Measurements from ENCODE around the gene BCAM.

Gene BCAM

GRCh38 chr19:44817725-44818465, 9.0 kb downstream of the BCAM start:
- H3K18ac ChIP-seq (ENCODE audit: low read length), result no peak overlapping the region
- H4K8ac ChIP-seq (ENCODE audit: low read depth, low read length), result no peak overlapping the region
- no peak overlapping the region for H3K56ac ChIP-seq (ENCODE audit: low read length)
- H3K23ac ChIP-seq (ENCODE audit: low read length), result no peak overlapping the region
- H3K4ac ChIP-seq (ENCODE audit: low read depth, low read length), result no peak overlapping the region
- no peak overlapping the region for H2AK5ac ChIP-seq (ENCODE audit: low read length)
- H3K9ac ChIP-seq (ENCODE audit: low read length), result no peak overlapping the region
- no peak overlapping the region for H2BK120ac ChIP-seq (ENCODE audit: low read depth, low read length)
- no peaks in the 10 kb centered on the region for H3K79me1 ChIP-seq (ENCODE audit: low read length)
- H3K27me3 ChIP-seq (ENCODE audit: insufficient read depth, low read length, poor library complexity), result no peaks in the 10 kb centered on the region
- H3K36me3 ChIP-seq (ENCODE audit: control insufficient read depth, insufficient read depth, low read length), result no peaks in the 10 kb centered on the region
- H2BK15ac ChIP-seq (replicated peaks; ENCODE audit: low read depth), result no peak overlapping the region
- no CpG with 5 or more reads among the region's 8 CpGs for WGBS (ENCODE audit: extremely low coverage, insufficient coverage, low lambda C conversion rate)
- H3K4me1 ChIP-seq (ENCODE audit: control insufficient read depth, low read depth, low read length), result no peaks in the 10 kb centered on the region
- H2BK5ac ChIP-seq (ENCODE audit: low read length), result no peak overlapping the region
- no peak overlapping the region for H3K4me3 ChIP-seq (ENCODE audit: low read length)
- no peaks in the 10 kb centered on the region for H3K79me2 ChIP-seq (ENCODE audit: control insufficient read depth, insufficient read depth, low read length)
- H3K27ac ChIP-seq (ENCODE audit: low read depth, low read length), result no peak overlapping the region
- no peak overlapping the region for H4K5ac ChIP-seq (ENCODE audit: low read length)
- no peak for DNase-seq
- no peak overlapping the region for H3K4me2 ChIP-seq (ENCODE audit: low read length)

GRCh38 chr19:44818466-44819031, 9.6 kb downstream of the BCAM start:
- no peak overlapping the region for H4K5ac ChIP-seq (ENCODE audit: low read length)
- no peaks in the 10 kb centered on the region for H3K27me3 ChIP-seq (ENCODE audit: insufficient read depth, low read length, poor library complexity)
- DNase-seq, result no peak
- H3K79me2 ChIP-seq (ENCODE audit: control insufficient read depth, insufficient read depth, low read length), result no peaks in the 10 kb centered on the region
- H2BK5ac ChIP-seq (ENCODE audit: low read length), result no peak overlapping the region
- no peak overlapping the region for H3K4me3 ChIP-seq (ENCODE audit: low read length)
- H3K56ac ChIP-seq (ENCODE audit: low read length), result no peak overlapping the region
- no peaks in the 10 kb centered on the region for H3K4me1 ChIP-seq (ENCODE audit: control insufficient read depth, low read depth, low read length)
- H2AK5ac ChIP-seq (ENCODE audit: low read length), result no peak overlapping the region
- no peak overlapping the region for H2BK15ac ChIP-seq (replicated peaks; ENCODE audit: low read depth)
- no peak overlapping the region for H3K27ac ChIP-seq (ENCODE audit: low read depth, low read length)
- no peak overlapping the region for H4K8ac ChIP-seq (ENCODE audit: low read depth, low read length)
- no peak overlapping the region for H3K18ac ChIP-seq (ENCODE audit: low read length)
- H3K79me1 ChIP-seq (ENCODE audit: low read length), result no peaks in the 10 kb centered on the region
- no peak overlapping the region for H3K4ac ChIP-seq (ENCODE audit: low read depth, low read length)
- no peaks in the 10 kb centered on the region for H3K36me3 ChIP-seq (ENCODE audit: control insufficient read depth, insufficient read depth, low read length)
- no CpG with 5 or more reads among the region's 20 CpGs for WGBS (ENCODE audit: extremely low coverage, insufficient coverage, low lambda C conversion rate)
- H3K23ac ChIP-seq (ENCODE audit: low read length), result no peak overlapping the region
- no peak overlapping the region for H2BK120ac ChIP-seq (ENCODE audit: low read depth, low read length)
- H3K9ac ChIP-seq (ENCODE audit: low read length), result no peak overlapping the region
- H3K4me2 ChIP-seq (ENCODE audit: low read length), result no peak overlapping the region

GRCh38 chr19:44819246-44819832, 10.4 kb downstream of the BCAM start:
- Histone ChIP-seq H2AK5ac (ENCODE audit: low read length) (no peak overlapping the region), H2BK5ac (ENCODE audit: low read length) (no peak overlapping the region), H4K5ac (ENCODE audit: low read length) (no peak overlapping the region), H4K8ac (ENCODE audit: low read depth, low read length) (no peak overlapping the region), H3K23ac (ENCODE audit: low read length) (no peak overlapping the region), H3K4me2 (ENCODE audit: low read length) (no peak overlapping the region), H3K79me1 (ENCODE audit: low read length) (no peaks in the 10 kb centered on the region), H3K4ac (ENCODE audit: low read depth, low read length) (no peak overlapping the region), H3K27ac (ENCODE audit: low read depth, low read length) (no peak overlapping the region), H3K56ac (ENCODE audit: low read length) (no peak overlapping the region), H2BK15ac (replicated peaks; ENCODE audit: low read depth) (no peak overlapping the region), H3K79me2 (ENCODE audit: control insufficient read depth, insufficient read depth, low read length) (no peaks in the 10 kb centered on the region), H3K36me3 (ENCODE audit: control insufficient read depth, insufficient read depth, low read length) (no peaks in the 10 kb centered on the region), H3K27me3 (ENCODE audit: insufficient read depth, low read length, poor library complexity) (no peaks in the 10 kb centered on the region), H3K18ac (ENCODE audit: low read length) (no peak overlapping the region), H2BK120ac (ENCODE audit: low read depth, low read length) (no peak overlapping the region), H3K4me1 (ENCODE audit: control insufficient read depth, low read depth, low read length) (no peaks in the 10 kb centered on the region), H3K9ac (ENCODE audit: low read length) (no peak overlapping the region), H3K4me3 (ENCODE audit: low read length) (no peak overlapping the region)
- no CpG with 5 or more reads among the region's 28 CpGs for WGBS (ENCODE audit: extremely low coverage, insufficient coverage, low lambda C conversion rate)
- no peak for DNase-seq

GRCh38 chr19:44820648-44821609, 12.0 kb downstream of the BCAM start:
- Histone ChIP-seq H3K79me1 (ENCODE audit: low read length) (no peaks in the 10 kb centered on the region), H3K27ac (ENCODE audit: low read depth, low read length) (no peak overlapping the region), H3K4ac (ENCODE audit: low read depth, low read length) (no peak overlapping the region), H4K5ac (ENCODE audit: low read length) (no peak overlapping the region), H4K8ac (ENCODE audit: low read depth, low read length) (no peak overlapping the region), H2BK5ac (ENCODE audit: low read length) (no peak overlapping the region), H2BK15ac (replicated peaks; ENCODE audit: low read depth) (no peak overlapping the region), H3K9ac (ENCODE audit: low read length) (no peak overlapping the region), H2AK5ac (ENCODE audit: low read length) (no peak overlapping the region), H3K4me3 (ENCODE audit: low read length) (no peak overlapping the region), H3K36me3 (ENCODE audit: control insufficient read depth, insufficient read depth, low read length) (no peaks in the 10 kb centered on the region), H3K4me2 (ENCODE audit: low read length) (no peak overlapping the region), H3K18ac (ENCODE audit: low read length) (no peak overlapping the region), H3K79me2 (ENCODE audit: control insufficient read depth, insufficient read depth, low read length) (no peaks in the 10 kb centered on the region), H2BK120ac (ENCODE audit: low read depth, low read length) (no peak overlapping the region), H3K27me3 (ENCODE audit: insufficient read depth, low read length, poor library complexity) (no peaks in the 10 kb centered on the region), H3K4me1 (ENCODE audit: control insufficient read depth, low read depth, low read length) (no peaks in the 10 kb centered on the region), H3K56ac (ENCODE audit: low read length) (no peak overlapping the region), H3K23ac (ENCODE audit: low read length) (no peak overlapping the region)
- DNase-seq, result no peak
- WGBS (ENCODE audit: extremely low coverage, insufficient coverage, low lambda C conversion rate), result no CpG with 5 or more reads among the region's 35 CpGs

GRCh38 chr19:44822177-44822576, 13.3 kb downstream of the BCAM start:
- Histone ChIP-seq H3K27ac (ENCODE audit: low read depth, low read length) (no peak overlapping the region), H3K4me3 (ENCODE audit: low read length) (no peak overlapping the region), H4K5ac (ENCODE audit: low read length) (no peak overlapping the region), H3K9ac (ENCODE audit: low read length) (no peak overlapping the region), H3K4ac (ENCODE audit: low read depth, low read length) (no peak overlapping the region), H3K4me1 (ENCODE audit: control insufficient read depth, low read depth, low read length) (no peaks in the 10 kb centered on the region), H2BK5ac (ENCODE audit: low read length) (no peak overlapping the region), H2BK120ac (ENCODE audit: low read depth, low read length) (no peak overlapping the region), H3K36me3 (ENCODE audit: control insufficient read depth, insufficient read depth, low read length) (no peaks in the 10 kb centered on the region), H3K79me1 (ENCODE audit: low read length) (no peaks in the 10 kb centered on the region), H3K79me2 (ENCODE audit: control insufficient read depth, insufficient read depth, low read length) (no peaks in the 10 kb centered on the region), H2AK5ac (ENCODE audit: low read length) (no peak overlapping the region), H3K18ac (ENCODE audit: low read length) (no peak overlapping the region), H3K56ac (ENCODE audit: low read length) (no peak overlapping the region), H3K4me2 (ENCODE audit: low read length) (no peak overlapping the region), H4K8ac (ENCODE audit: low read depth, low read length) (no peak overlapping the region), H3K23ac (ENCODE audit: low read length) (no peak overlapping the region), H3K27me3 (ENCODE audit: insufficient read depth, low read length, poor library complexity) (no peaks in the 10 kb centered on the region), H2BK15ac (replicated peaks; ENCODE audit: low read depth) (no peak overlapping the region)
- no CpG with 5 or more reads among the region's 11 CpGs for WGBS (ENCODE audit: extremely low coverage, insufficient coverage, low lambda C conversion rate)
- DNase-seq, result no peak

Data from mesendoderm (in vitro differentiated cells).